ENCODE measurements around the gene FSTL4. TPM values are rescaled to one million over a fixed set of nuclear protein-coding genes. Genes with fewer than 3 reads are reported as not detected.

FSTL4 gene
- total RNA-seq, 1 experiment from 2014 or later = not detected

DNA sequence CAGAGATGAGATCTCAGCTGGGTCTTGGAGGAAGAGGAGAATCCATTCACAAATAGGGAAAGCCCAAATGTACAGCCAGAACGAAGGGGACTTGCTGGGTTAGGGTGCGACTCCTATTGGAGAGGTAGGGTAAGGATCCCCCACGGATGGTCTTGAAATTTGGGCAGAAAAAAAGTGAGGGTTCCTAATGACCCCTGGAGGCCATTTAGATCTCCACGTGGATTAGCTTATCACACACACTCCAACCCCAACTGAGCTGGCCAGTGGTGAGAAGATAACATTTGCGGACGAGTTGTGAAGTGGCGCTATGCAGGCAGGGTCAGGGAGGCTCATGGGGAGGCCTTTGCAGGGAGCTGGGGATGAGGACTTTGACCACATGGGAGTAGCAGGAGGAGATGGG, 86.0 kb downstream of the FSTL4 start:
- Histone ChIP-seq H3K27ac (ENCODE audit: low read length) (no peak overlapping the region), H3K4me2 (ENCODE audit: low read depth, low read length, poor library complexity, severe bottlenecking) (no peak overlapping the region), H4K20me1 (ENCODE audit: insufficient read depth, low read depth, low read length) (no peaks in the 10 kb centered on the region), H3K9ac (ENCODE audit: low read length) (no peak overlapping the region), H2AFZ (ENCODE audit: low read length) (no peak overlapping the region), H3K4me3 (ENCODE audit: low read length) (no peak overlapping the region), H3K9me3 (ENCODE audit: low read length) (no peaks in the 10 kb centered on the region), H3K36me3 (ENCODE audit: insufficient read depth, low read length) (no peaks in the 10 kb centered on the region), H3K4me1 (ENCODE audit: low read length) (no peaks in the 10 kb centered on the region), H3K9me2 (replicated peaks; ENCODE audit: insufficient read depth, low read length) (no peaks in the 10 kb centered on the region), H3K79me2 (ENCODE audit: low read length) (no peaks in the 10 kb centered on the region), H3K27me3 (ENCODE audit: low read length) (no peaks in the 10 kb centered on the region)
- no peak for DNase-seq

DNA sequence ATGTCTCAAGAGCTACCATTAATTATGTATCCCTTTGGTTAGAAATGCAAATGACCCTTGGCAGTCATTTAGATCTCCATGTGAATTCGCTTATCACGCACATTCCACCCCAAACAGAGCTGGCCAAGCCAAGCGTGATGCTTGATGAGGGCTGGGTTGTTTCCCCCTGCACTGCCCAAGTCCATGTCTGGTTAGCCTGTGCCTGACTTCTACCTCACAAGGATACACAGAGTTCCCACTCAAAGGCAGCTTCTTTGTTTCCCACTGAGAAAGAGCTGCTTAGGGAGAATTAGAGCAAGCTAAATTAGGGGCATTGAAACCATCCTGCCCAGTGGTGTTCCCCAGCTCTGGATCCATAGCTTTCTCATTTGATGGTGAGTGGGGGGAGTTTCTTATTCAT, 87.2 kb downstream of the FSTL4 start:
- no peaks in the 10 kb centered on the region for H3K9me3 ChIP-seq (ENCODE audit: low read length)
- H3K4me2 ChIP-seq (ENCODE audit: low read depth, low read length, poor library complexity, severe bottlenecking) = no peak overlapping the region
- H4K20me1 ChIP-seq (ENCODE audit: insufficient read depth, low read depth, low read length) = no peaks in the 10 kb centered on the region
- H2AFZ ChIP-seq (ENCODE audit: low read length) = no peak overlapping the region
- H3K27ac ChIP-seq (ENCODE audit: low read length) = no peak overlapping the region
- no peaks in the 10 kb centered on the region for H3K9me2 ChIP-seq (replicated peaks; ENCODE audit: insufficient read depth, low read length)
- H3K9ac ChIP-seq (ENCODE audit: low read length) = no peak overlapping the region
- H3K79me2 ChIP-seq (ENCODE audit: low read length) = no peaks in the 10 kb centered on the region
- H3K36me3 ChIP-seq (ENCODE audit: insufficient read depth, low read length) = no peaks in the 10 kb centered on the region
- no peaks in the 10 kb centered on the region for H3K4me1 ChIP-seq (ENCODE audit: low read length)
- no peak for DNase-seq
- no peak overlapping the region for H3K4me3 ChIP-seq (ENCODE audit: low read length)
- H3K27me3 ChIP-seq (ENCODE audit: low read length) = no peaks in the 10 kb centered on the region

DNA sequence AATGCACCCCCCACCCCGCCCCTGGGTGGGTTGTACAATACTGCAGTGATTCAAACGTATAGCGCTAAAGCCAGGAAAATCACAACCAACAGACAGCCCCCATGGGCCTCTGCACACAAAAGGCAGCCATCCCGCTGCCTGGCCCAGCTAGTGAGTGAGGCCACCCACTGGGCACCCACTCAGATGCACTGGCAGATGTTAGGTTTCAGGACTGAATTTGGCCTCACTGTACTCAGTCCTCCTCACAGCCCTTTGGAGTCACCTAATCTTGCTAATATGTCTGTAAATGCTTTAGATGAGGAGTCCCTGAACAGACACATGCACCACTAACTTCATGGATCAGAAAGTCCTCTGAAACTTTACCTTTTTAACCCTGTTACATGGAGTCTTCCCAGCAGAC, 87.7 kb downstream of the FSTL4 start:
- no peaks in the 10 kb centered on the region for H3K36me3 ChIP-seq (ENCODE audit: insufficient read depth, low read length)

DNA sequence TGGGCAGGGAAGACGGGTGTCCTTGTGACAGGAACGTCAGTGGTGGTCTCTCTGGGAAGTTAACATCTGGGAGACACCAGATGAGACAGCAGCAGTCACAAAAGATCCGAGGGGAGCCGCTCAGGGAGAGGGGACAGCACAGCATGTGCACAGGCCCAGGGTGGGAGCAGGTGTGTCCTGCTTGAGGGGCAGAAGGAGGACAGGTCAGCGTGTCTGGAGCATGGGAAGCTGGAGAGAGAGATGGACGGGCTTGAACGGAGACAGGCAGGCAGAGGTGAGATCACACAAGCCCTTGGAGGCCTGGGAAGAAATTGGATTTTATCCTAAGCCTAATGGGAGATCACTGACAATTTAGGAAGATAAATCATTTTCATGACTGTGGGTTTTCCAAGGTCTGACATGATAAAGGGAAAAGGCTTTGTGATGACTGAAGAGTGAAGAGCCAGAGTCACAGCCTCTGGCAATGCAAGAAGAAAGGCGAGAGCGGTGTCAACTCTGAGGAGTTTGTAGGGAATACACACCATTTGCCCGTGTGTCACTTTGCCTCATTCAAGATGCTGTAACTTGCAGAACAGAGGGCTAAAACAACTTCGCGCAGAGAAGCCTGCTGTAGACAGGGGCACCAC, 88.3 kb downstream of the FSTL4 start:
- Histone ChIP-seq H3K9me3 (ENCODE audit: low read length) (no peaks in the 10 kb centered on the region), H3K79me2 (ENCODE audit: low read length) (no peaks in the 10 kb centered on the region), H3K4me2 (ENCODE audit: low read depth, low read length, poor library complexity, severe bottlenecking) (no peak overlapping the region), H3K9ac (ENCODE audit: low read length) (no peak overlapping the region), H3K9me2 (replicated peaks; ENCODE audit: insufficient read depth, low read length) (no peaks in the 10 kb centered on the region), H4K20me1 (ENCODE audit: insufficient read depth, low read depth, low read length) (no peaks in the 10 kb centered on the region), H3K27me3 (ENCODE audit: low read length) (no peaks in the 10 kb centered on the region), H3K27ac (ENCODE audit: low read length) (no peak overlapping the region), H3K36me3 (ENCODE audit: insufficient read depth, low read length) (no peaks in the 10 kb centered on the region), H3K4me3 (ENCODE audit: low read length) (no peak overlapping the region), H3K4me1 (ENCODE audit: low read length) (no peaks in the 10 kb centered on the region), H2AFZ (ENCODE audit: low read length) (no peak overlapping the region)
- DNase-seq = no peak

More for the DNA sequence above, 87.7 kb downstream of the FSTL4 start:
- Histone ChIP-seq H3K9me2 (replicated peaks; ENCODE audit: insufficient read depth, low read length) (no peaks in the 10 kb centered on the region), H3K27me3 (ENCODE audit: low read length) (no peaks in the 10 kb centered on the region), H3K4me1 (ENCODE audit: low read length) (no peaks in the 10 kb centered on the region), H3K79me2 (ENCODE audit: low read length) (no peaks in the 10 kb centered on the region), H3K27ac (ENCODE audit: low read length) (no peak overlapping the region), H3K4me3 (ENCODE audit: low read length) (no peak overlapping the region), H3K9ac (ENCODE audit: low read length) (no peak overlapping the region), H3K9me3 (ENCODE audit: low read length) (no peaks in the 10 kb centered on the region), H4K20me1 (ENCODE audit: insufficient read depth, low read depth, low read length) (no peaks in the 10 kb centered on the region), H2AFZ (ENCODE audit: low read length) (no peak overlapping the region), H3K4me2 (ENCODE audit: low read depth, low read length, poor library complexity, severe bottlenecking) (no peak overlapping the region)
- no peak for DNase-seq

DNA sequence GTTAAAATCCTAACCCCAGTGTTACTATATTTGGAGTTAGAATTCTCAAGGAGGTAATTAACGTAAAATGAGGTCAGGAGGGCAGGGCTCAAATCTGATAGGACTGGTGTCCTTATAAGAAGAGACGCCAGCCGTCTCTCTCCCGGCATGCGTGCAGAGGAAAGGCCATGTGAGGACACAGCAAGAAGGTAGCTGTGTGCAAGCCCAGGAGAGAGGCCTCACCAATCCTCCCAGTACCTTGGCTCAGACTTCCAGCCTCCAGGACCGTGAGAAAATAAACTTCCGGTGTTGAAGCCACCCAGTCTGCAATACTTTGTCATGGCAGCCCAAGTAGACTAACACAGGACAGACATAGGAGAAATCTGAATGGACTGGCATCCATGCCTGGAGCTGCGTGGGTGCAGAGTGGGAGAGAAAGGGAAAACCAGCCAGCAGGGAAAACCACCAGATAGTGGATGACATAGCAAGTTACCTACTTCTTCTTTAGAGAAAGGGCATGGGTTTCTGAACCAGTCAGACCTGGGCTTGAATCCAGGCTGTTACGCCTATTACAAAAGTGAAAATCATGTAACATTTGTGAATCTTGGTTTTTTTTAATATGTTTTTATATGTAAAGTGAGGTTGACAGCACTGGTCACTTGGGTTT, 89.2 kb downstream of the FSTL4 start:
- H3K9me2 ChIP-seq (replicated peaks; ENCODE audit: insufficient read depth, low read length) = no peaks in the 10 kb centered on the region
- H3K36me3 ChIP-seq (ENCODE audit: insufficient read depth, low read length) = no peaks in the 10 kb centered on the region
- no peak overlapping the region for H3K27ac ChIP-seq (ENCODE audit: low read length)
- no peaks in the 10 kb centered on the region for H3K4me1 ChIP-seq (ENCODE audit: low read length)
- H3K9me3 ChIP-seq (ENCODE audit: low read length) = no peaks in the 10 kb centered on the region
- no peaks in the 10 kb centered on the region for H3K27me3 ChIP-seq (ENCODE audit: low read length)
- no peak for DNase-seq
- no peak overlapping the region for H3K9ac ChIP-seq (ENCODE audit: low read length)
- no peaks in the 10 kb centered on the region for H4K20me1 ChIP-seq (ENCODE audit: insufficient read depth, low read depth, low read length)
- H2AFZ ChIP-seq (ENCODE audit: low read length) = no peak overlapping the region
- H3K4me2 ChIP-seq (ENCODE audit: low read depth, low read length, poor library complexity, severe bottlenecking) = no peak overlapping the region
- H3K4me3 ChIP-seq (ENCODE audit: low read length) = no peak overlapping the region
- no peaks in the 10 kb centered on the region for H3K79me2 ChIP-seq (ENCODE audit: low read length)

DNA sequence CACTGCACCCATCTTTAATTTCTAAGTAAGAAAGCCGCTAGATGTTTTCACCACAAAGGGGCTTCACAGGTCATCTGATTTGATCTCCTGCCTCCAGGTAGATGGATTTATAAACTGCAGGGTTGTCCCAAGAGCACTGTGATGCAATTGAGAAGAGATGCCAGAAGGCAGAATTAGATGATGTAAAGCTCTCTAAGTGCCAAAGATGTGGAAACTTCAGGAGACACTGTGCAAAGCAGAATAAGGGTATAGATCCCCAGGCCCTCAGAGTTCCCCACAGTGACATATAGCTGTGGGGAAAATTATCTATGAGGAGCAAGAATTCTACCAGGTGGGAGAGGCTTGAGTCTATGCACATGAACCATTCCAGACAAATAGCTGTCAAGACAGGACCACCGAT, 90.5 kb downstream of the FSTL4 start:
- no peak overlapping the region for H3K4me3 ChIP-seq (ENCODE audit: low read length)
- H3K79me2 ChIP-seq (ENCODE audit: low read length) = no peaks in the 10 kb centered on the region
- no peaks in the 10 kb centered on the region for H3K27me3 ChIP-seq (ENCODE audit: low read length)
- no peaks in the 10 kb centered on the region for H3K9me2 ChIP-seq (replicated peaks; ENCODE audit: insufficient read depth, low read length)
- H2AFZ ChIP-seq (ENCODE audit: low read length) = no peak overlapping the region
- no peak for DNase-seq
- no peaks in the 10 kb centered on the region for H3K4me1 ChIP-seq (ENCODE audit: low read length)
- H3K4me2 ChIP-seq (ENCODE audit: low read depth, low read length, poor library complexity, severe bottlenecking) = no peak overlapping the region
- H3K27ac ChIP-seq (ENCODE audit: low read length) = no peak overlapping the region
- no peaks in the 10 kb centered on the region for H3K36me3 ChIP-seq (ENCODE audit: insufficient read depth, low read length)
- H3K9ac ChIP-seq (ENCODE audit: low read length) = no peak overlapping the region
- H4K20me1 ChIP-seq (ENCODE audit: insufficient read depth, low read depth, low read length) = no peaks in the 10 kb centered on the region
- no peaks in the 10 kb centered on the region for H3K9me3 ChIP-seq (ENCODE audit: low read length)

DNA sequence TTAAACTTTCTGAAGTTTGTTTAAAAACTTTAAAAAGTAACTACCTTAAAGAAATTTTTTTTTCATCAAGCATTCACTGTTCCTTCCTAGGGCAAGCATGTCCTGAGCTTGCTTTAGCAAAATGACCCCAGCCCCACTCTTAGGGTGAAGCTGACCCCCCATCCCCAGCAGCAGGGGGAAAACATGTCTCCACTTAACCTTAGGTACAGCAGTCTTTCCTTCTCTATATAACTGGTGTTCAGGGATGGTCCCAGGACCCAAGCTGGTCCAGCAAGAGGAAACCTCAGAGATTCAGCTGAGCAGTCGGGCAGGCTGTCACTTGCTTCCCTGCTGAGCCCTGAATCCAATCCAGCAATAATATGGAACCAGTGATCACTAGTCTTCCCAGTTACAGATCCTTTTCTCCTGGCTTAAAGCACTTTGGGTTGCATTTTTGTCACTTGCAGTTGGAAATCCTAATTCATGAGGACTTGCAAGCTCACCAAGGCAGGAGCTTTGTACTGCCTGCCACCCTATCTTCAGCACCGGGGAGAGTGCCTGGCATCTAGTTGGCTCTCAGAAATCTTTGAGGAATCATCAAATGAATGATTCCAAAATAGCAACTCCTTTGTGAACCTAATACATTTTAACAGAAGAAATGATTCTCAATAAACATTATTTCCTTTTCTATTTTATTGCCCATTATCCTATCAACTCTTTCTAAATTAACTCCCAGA, 91.2 kb downstream of the FSTL4 start:
- Histone ChIP-seq H3K79me2 (ENCODE audit: low read length) (no peaks in the 10 kb centered on the region), H3K36me3 (ENCODE audit: insufficient read depth, low read length) (no peaks in the 10 kb centered on the region), H3K4me3 (ENCODE audit: low read length) (no peak overlapping the region), H3K4me2 (ENCODE audit: low read depth, low read length, poor library complexity, severe bottlenecking) (no peak overlapping the region), H3K4me1 (ENCODE audit: low read length) (no peaks in the 10 kb centered on the region), H3K27me3 (ENCODE audit: low read length) (no peaks in the 10 kb centered on the region), H3K9ac (ENCODE audit: low read length) (no peak overlapping the region), H3K9me2 (replicated peaks; ENCODE audit: insufficient read depth, low read length) (no peaks in the 10 kb centered on the region), H3K27ac (ENCODE audit: low read length) (no peak overlapping the region), H4K20me1 (ENCODE audit: insufficient read depth, low read depth, low read length) (no peaks in the 10 kb centered on the region), H3K9me3 (ENCODE audit: low read length) (no peaks in the 10 kb centered on the region), H2AFZ (ENCODE audit: low read length) (no peak overlapping the region)
- DNase-seq = no peak

DNA sequence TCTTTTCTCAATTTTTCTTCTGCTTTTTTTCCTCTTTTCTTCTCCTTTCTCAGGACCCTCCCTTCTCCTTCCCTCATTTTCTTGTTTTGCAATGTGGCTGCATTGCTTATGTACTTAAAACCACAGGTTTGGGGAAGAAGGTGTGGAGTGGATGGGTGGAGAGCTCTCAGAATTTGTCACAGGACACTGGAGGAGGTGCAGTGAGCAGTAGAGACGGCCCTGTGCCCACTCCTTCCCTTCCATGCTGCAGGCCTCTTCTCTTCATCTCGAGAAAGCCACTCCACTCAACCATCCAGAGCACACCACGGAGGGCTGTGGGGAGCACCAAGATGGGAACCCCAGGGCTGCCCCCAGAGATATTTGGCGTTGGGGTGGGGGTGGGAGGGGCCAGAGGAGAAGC, 92.3 kb downstream of the FSTL4 start:
- Histone ChIP-seq H3K9ac (ENCODE audit: low read length) (no peak overlapping the region), H3K36me3 (ENCODE audit: insufficient read depth, low read length) (no peaks in the 10 kb centered on the region), H3K27me3 (ENCODE audit: low read length) (no peaks in the 10 kb centered on the region), H3K9me3 (ENCODE audit: low read length) (no peaks in the 10 kb centered on the region), H3K79me2 (ENCODE audit: low read length) (no peaks in the 10 kb centered on the region), H2AFZ (ENCODE audit: low read length) (no peak overlapping the region), H3K9me2 (replicated peaks; ENCODE audit: insufficient read depth, low read length) (no peaks in the 10 kb centered on the region), H3K27ac (ENCODE audit: low read length) (no peak overlapping the region), H3K4me3 (ENCODE audit: low read length) (no peak overlapping the region), H4K20me1 (ENCODE audit: insufficient read depth, low read depth, low read length) (no peaks in the 10 kb centered on the region), H3K4me1 (ENCODE audit: low read length) (no peaks in the 10 kb centered on the region), H3K4me2 (ENCODE audit: low read depth, low read length, poor library complexity, severe bottlenecking) (no peak overlapping the region)
- DNase-seq = no peak

Measured in Karpas-422 (cell line).